HCT116 (cell line): ENCODE measurements around the gene EEPD1. TPM values are rescaled to one million over a fixed set of nuclear protein-coding genes. Genes with fewer than 3 reads are reported as not detected.

Source experiments
- ATAC-seq: fragments of 200-7000 bp; cut with Tn5 transposase; 2 replicates; pipeline ENCODE4 v1.9.1; 2020; ENCODE audit warnings: mild to moderate bottlenecking, moderate library complexity
- BruUV-seq: library from RNA; stranded (reverse); fragments of 400-500 nt; replicated peaks from 2 replicates; lab custom pipeline; 2021; lab: Mats Ljungman, UMichigan
- CTCF ChIA-PET: fragments of 300-600 bp; sonication (Branson Sonifier 250); formaldehyde crosslinking; loops from one replicate; lab custom pipeline; 2021; ENCODE audit warnings: antibody characterized with exemption; lab: Charles Lee
- POLR2A ChIA-PET: fragments of 300-600, 350-600 bp; sonication (Branson Sonifier 250); formaldehyde crosslinking; loops from one replicate; lab custom pipeline; 2021; ENCODE audit warnings: antibody characterized with exemption; lab: Charles Lee
- RAD21 ChIA-PET, 2 experiments: fragments of 300-600 bp; sonication (Branson Sonifier 250); formaldehyde crosslinking; loops; one replicate each; lab custom pipeline; 2023; ENCODE audit warnings: low total read pairs in 2 of 2; ENCODE audit not compliant: uncharacterized antibody in 2 of 2, unreplicated experiment in 2 of 2, low non-redundant PET in 1 of 2; lab: Charles Lee
- DNase-seq: peaks from one replicate; pipeline ENCODE4 v3.0.0-alpha.2; 2010; ENCODE audit warnings: low read depth, low spot score
- H2AFZ ChIP-seq: fragments of 200-600 bp; shearing (Covaris generic), sonication (generic); 2 replicates; pipeline ENCODE4 v1.6.1; 2017; ENCODE audit warnings: low read depth, mixed run types, mixed read lengths, antibody characterized with exemption, low read length; ENCODE audit not compliant: poor library complexity, severe bottlenecking
- H3K27ac ChIP-seq: 2 replicates; pipeline ENCODE4 v1.5.1; 2012; ENCODE audit warnings: low read depth, low read length
- H3K27me3 ChIP-seq: fragments of 200-600 bp; sonication (generic); 2 replicates; pipeline ENCODE4 v1.6.1; 2016; ENCODE audit warnings: mixed run types, low read length, mixed read lengths; ENCODE audit not compliant: insufficient read depth
- H3K36me3 ChIP-seq, 2 experiments: fragments of 200-500 bp in 1 of 2; fragments of 200-600 bp in 1 of 2; sonication (Bioruptor generic) in 1 of 2; sonication (generic) in 1 of 2; 2 replicates each; pipeline versions ENCODE4 v1.5.1 to v1.6.1; 2014 to 2016; ENCODE audit warnings: low read length in 2 of 2, inconsistent platforms in 1 of 2, mixed read lengths in 1 of 2, mixed run types in 1 of 2; ENCODE audit not compliant: insufficient read depth in 2 of 2, control insufficient read depth in 1 of 2
- H3K4me1 ChIP-seq, 2 experiments: fragments of 200-600 bp in 1 of 2; sonication (generic) in 1 of 2; 2 replicates each; pipeline versions ENCODE4 v1.5.1 to v1.6.1; 2012 to 2017; ENCODE audit warnings: low read length in 2 of 2, inconsistent platforms in 1 of 2, mild to moderate bottlenecking in 1 of 2, mixed read lengths in 1 of 2, mixed run types in 1 of 2, moderate library complexity in 1 of 2; ENCODE audit not compliant: insufficient read depth in 2 of 2, control insufficient read depth in 1 of 2
- H3K4me2 ChIP-seq: fragments of 200-600 bp; sonication (generic); 2 replicates; pipeline ENCODE4 v1.6.1; 2017; ENCODE audit warnings: mixed run types, low read length, mixed read lengths
- H3K4me3 ChIP-seq, 2 experiments: fragments of 200-600 bp in 1 of 2; sonication (generic) in 1 of 2; replicated peaks in 1 of 2; 2 replicates each; pipeline ENCODE4 v1.5.1; 2011 to 2016; ENCODE audit warnings: low read length in 2 of 2, control low read depth in 1 of 2, low read depth in 1 of 2, mild to moderate bottlenecking in 1 of 2, mixed read lengths in 1 of 2, mixed run types in 1 of 2
- H3K79me2 ChIP-seq: fragments of 200-600 bp; sonication (generic); 2 replicates; pipeline ENCODE4 v1.6.1; 2017; ENCODE audit warnings: mild to moderate bottlenecking, mixed run types, low read length, moderate library complexity, mixed read lengths; ENCODE audit not compliant: insufficient read depth
- H3K9ac ChIP-seq: fragments of 200-600 bp; sonication (generic); 2 replicates; pipeline ENCODE4 v1.6.1; 2016; ENCODE audit warnings: low read length, mixed read lengths
- H3K9me2 ChIP-seq: fragments of 200-600 bp; sonication (generic), shearing (Covaris generic); 2 replicates; pipeline ENCODE4 v1.6.1; 2017; ENCODE audit warnings: mixed run types, mild to moderate bottlenecking, moderate library complexity; ENCODE audit not compliant: insufficient read depth
- H3K9me3 ChIP-seq, 2 experiments: fragments of 200-500 bp in 1 of 2; fragments of 200-600 bp in 1 of 2; sonication (Bioruptor generic) in 1 of 2; sonication (generic) in 1 of 2; 2 replicates each; pipeline ENCODE4 v1.6.1; 2014 to 2017; ENCODE audit warnings: low read length in 2 of 2, mixed read lengths in 2 of 2, inconsistent platforms in 1 of 2, low read depth in 1 of 2, mild to moderate bottlenecking in 1 of 2, mixed run types in 1 of 2, moderate library complexity in 1 of 2; ENCODE audit not compliant: control insufficient read depth in 1 of 2, insufficient read depth in 1 of 2
- H4K20me1 ChIP-seq: fragments of 200-600 bp; sonication (generic), shearing (Covaris generic); 2 replicates; pipeline ENCODE4 v1.6.1; 2017; ENCODE audit warnings: mixed run types, mild to moderate bottlenecking, moderate library complexity; ENCODE audit not compliant: insufficient read depth
- CEBPB ChIP-seq: IDR thresholded peaks from 2 replicates; pipeline ENCODE4 v1.6.1; 2012; ENCODE audit warnings: low read depth
- CTCF ChIP-seq, 3 experiments: fragments of 200-600 bp in 1 of 3; sonication (generic) in 1 of 3; IDR thresholded peaks in 2 of 3; conservative IDR thresholded peaks in 1 of 3; 2 replicates each; pipeline ENCODE4 v1.5.1; 2012 to 2017; ENCODE audit warnings: low read depth in 2 of 3, low read length in 2 of 3, antibody characterized with exemption in 1 of 3, borderline replicate concordance in 1 of 3, control low read depth in 1 of 3, mild to moderate bottlenecking in 1 of 3, mixed read lengths in 1 of 3, mixed run types in 1 of 3, moderate library complexity in 1 of 3; ENCODE audit not compliant: insufficient read depth in 1 of 3
- EGR1 ChIP-seq: IDR thresholded peaks from 2 replicates; pipeline ENCODE4 v1.6.1; 2012; ENCODE audit warnings: low read depth
- ELF1 ChIP-seq: IDR thresholded peaks from 2 replicates; pipeline ENCODE4 v1.6.1; 2012; ENCODE audit warnings: low read depth, borderline replicate concordance
- EZH2 ChIP-seq: fragments of 200-600 bp; sonication (generic); IDR thresholded peaks from 2 replicates; pipeline ENCODE4 v1.6.1; 2017; ENCODE audit warnings: antibody characterized with exemption, mixed run types
- EZH2phosphoT487 ChIP-seq: fragments of 200-600 bp; IDR thresholded peaks from 2 replicates; pipeline ENCODE4 v1.6.1; 2018; ENCODE audit warnings: antibody characterized with exemption, borderline replicate concordance
- FOSL1 ChIP-seq: IDR thresholded peaks from 2 replicates; pipeline ENCODE4 v1.6.1; 2012; ENCODE audit warnings: low read depth
- JUND ChIP-seq: IDR thresholded peaks from 2 replicates; pipeline ENCODE4 v1.6.1; 2012
- POLR2A ChIP-seq: IDR thresholded peaks from 2 replicates; pipeline ENCODE4 v1.7.0; 2011; ENCODE audit warnings: borderline replicate concordance; ENCODE audit not compliant: insufficient read depth, insufficient read length; ENCODE audit errors: extremely low read depth
- POLR2AphosphoS5 ChIP-seq: IDR thresholded peaks from 2 replicates; pipeline ENCODE4 v1.6.1; 2011; ENCODE audit warnings: mild to moderate bottlenecking, low read depth, low read length, moderate library complexity
- RAD21 ChIP-seq: IDR thresholded peaks from 2 replicates; pipeline ENCODE4 v1.6.1; 2012; ENCODE audit warnings: low read depth, mild to moderate bottlenecking
- SIN3A ChIP-seq: IDR thresholded peaks from 2 replicates; pipeline ENCODE4 v1.6.1; 2012; ENCODE audit warnings: low read depth
- SP1 ChIP-seq: IDR thresholded peaks from 2 replicates; pipeline ENCODE4 v1.6.1; 2012; ENCODE audit warnings: low read depth
- SRF ChIP-seq: IDR thresholded peaks from 2 replicates; pipeline ENCODE4 v1.6.1; 2012; ENCODE audit warnings: low read depth
- TCF7L2 ChIP-seq: IDR thresholded peaks from 2 replicates; pipeline ENCODE4 v1.7.0; 2011; ENCODE audit warnings: borderline replicate concordance, inconsistent platforms; ENCODE audit not compliant: insufficient read depth, insufficient read length; ENCODE audit errors: extremely low read depth
- YY1 ChIP-seq: IDR thresholded peaks from 2 replicates; pipeline ENCODE4 v1.6.1; 2011; ENCODE audit warnings: low read length, low read depth, moderate library complexity, mild to moderate bottlenecking; ENCODE audit not compliant: insufficient replicate concordance; ENCODE audit errors: extremely low read depth
- ZBTB33 ChIP-seq: IDR thresholded peaks from 2 replicates; pipeline ENCODE4 v1.6.1; 2011; ENCODE audit warnings: mild to moderate bottlenecking, low read length, moderate library complexity; ENCODE audit not compliant: insufficient replicate concordance; ENCODE audit errors: extremely low read depth
- ZFX ChIP-seq: fragments of 450-650 bp; IDR thresholded peaks from 2 replicates; pipeline ENCODE4 v1.6.1; 2017
- ZNF274 ChIP-seq: fragments of 200-500 bp; sonication (Bioruptor generic); IDR thresholded peaks from 2 replicates; pipeline ENCODE4 v1.6.1; 2014; ENCODE audit warnings: mild to moderate bottlenecking, low read depth, low read length, inconsistent platforms
- intact Hi-C: fragments of 100-400 bp; cut with micrococcal nuclease; formaldehyde crosslinking; loops from 2 replicates; pipeline ENCODE4 v1.10.0; 2022
- total RNA-seq: library from RNA; stranded (reverse); gene quantifications from one replicate; pipeline ENCODE4 v1.2.1, GENCODE V29; 2021; ENCODE audit not compliant: unreplicated experiment
- TF ChIP-seq, protein P1 (sequence below): IDR thresholded peaks from 2 replicates; pipeline ENCODE4 v1.6.1; 2012

EEPD1 gene
- total RNA-seq, 1 experiment from 2014 or later, result 4.2 TPM

DNA sequence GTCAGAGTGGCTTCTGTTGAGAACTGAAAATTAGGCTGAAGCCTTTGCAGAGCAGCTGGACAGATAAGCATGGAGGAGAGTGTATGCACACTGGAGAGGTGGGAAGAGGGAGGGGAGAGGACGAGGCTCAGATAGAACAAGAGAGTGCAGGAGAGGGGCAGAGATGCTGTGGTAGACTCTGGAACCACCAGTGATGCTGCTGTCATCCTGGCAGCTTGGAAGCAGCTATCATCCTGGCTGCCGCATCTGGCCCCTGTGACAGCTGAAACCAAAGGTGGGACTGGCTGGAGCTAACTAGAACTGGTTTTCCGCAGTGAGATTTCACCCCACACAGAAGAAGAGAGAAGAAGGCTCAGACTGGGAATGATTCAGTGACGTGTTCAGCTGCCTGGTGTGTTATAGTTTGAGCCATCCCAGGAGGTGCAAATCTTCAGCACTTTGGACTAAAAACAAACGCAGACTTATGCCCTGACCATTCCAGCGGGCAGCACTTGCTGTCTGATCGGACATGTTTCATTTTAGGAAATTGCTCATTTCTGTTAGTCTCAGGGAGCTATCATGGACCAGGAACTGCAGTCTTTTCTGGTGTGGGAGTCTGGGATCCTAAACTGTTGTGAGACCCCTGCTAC, 38.4 kb downstream of the EEPD1 start:
- intact Hi-C loops, result no loop called here
- POLR2A ChIA-PET, result no interaction called here
- BruUV-seq, result no TSS peak
- no peaks in the 10 kb centered on the region for H4K20me1 ChIP-seq
- H3K4me2 ChIP-seq, result no peak overlapping the region
- H3K27ac ChIP-seq, result no peak overlapping the region
- H3K79me2 ChIP-seq, result no peaks in the 10 kb centered on the region
- no peak for ATAC-seq
- H2AFZ ChIP-seq, result no peak overlapping the region
- H3K9ac ChIP-seq, result no peak overlapping the region
- RAD21 ChIA-PET, result no interaction called here
- H3K4me3 ChIP-seq, result no peak overlapping the region
- no peaks in the 10 kb centered on the region for H3K9me2 ChIP-seq
- no peaks in the 10 kb centered on the region for H3K36me3 ChIP-seq
- CTCF ChIA-PET, result no interaction called here
- DNase-seq, result no peak
- no peaks in the 10 kb centered on the region for H3K4me1 ChIP-seq
- H3K9me3 ChIP-seq, result no peaks in the 10 kb centered on the region
- TF ChIP-seq EGR1, result no peak
- TF ChIP-seq CTCF (IDR thresholded peaks at IDR 0.05 in 2 of 3, conservative IDR thresholded peaks at IDR 0.05 in 1 of 3; ENCODE audit: borderline replicate concordance in 1 of 3, insufficient read depth in 1 of 3, low read depth in 2 of 3, low read length in 2 of 3), result no peak
- no peak for TF ChIP-seq ZNF274
- no peak for TF ChIP-seq ZFX
- TF ChIP-seq SRF, result no peak
- no peak for TF ChIP-seq SP1
- no peak for TF ChIP-seq FOSL1
- TF ChIP-seq RAD21, result no peak
- no peak for TF ChIP-seq YY1
- TF ChIP-seq ZBTB33, result no peak
- TF ChIP-seq SIN3A, result no peak
- TF ChIP-seq, protein P1, sequence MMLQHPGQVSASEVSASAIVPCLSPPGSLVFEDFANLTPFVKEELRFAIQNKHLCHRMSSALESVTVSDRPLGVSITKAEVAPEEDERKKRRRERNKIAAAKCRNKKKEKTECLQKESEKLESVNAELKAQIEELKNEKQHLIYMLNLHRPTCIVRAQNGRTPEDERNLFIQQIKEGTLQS, result no peak
- TF ChIP-seq POLR2A, result no peak
- no peak for TF ChIP-seq EZH2
- no peak for TF ChIP-seq ELF1
- TF ChIP-seq JUND, result no peak
- TF ChIP-seq EZH2phosphoT487, result no peak
- TF ChIP-seq CEBPB, result no peak
- no peak for TF ChIP-seq POLR2AphosphoS5
- no peak for TF ChIP-seq TCF7L2
- H3K27me3 ChIP-seq, result no peaks in the 10 kb centered on the region
